GM21390 (cell line): ENCODE measurements around the gene SSR4.
"Not testable (repeated sequence)": the region's sequence is repeated elsewhere in the genome, so short reads cannot be mapped to it uniquely, and the experiment has no call there.

Source experiments
- ATAC-seq: cut with Tn5 transposase; IDR thresholded peaks from one replicate; pipeline ENCODE4 v1.9.1; 2021; ENCODE audit not compliant: unreplicated experiment

The SSR4 gene

GRCh38 chrX:153803211-153804099, 9.0 kb downstream of the SSR4 start:
- no peak for ATAC-seq

GRCh38 chrX:153804100-153804595, 9.7 kb downstream of the SSR4 start:
- no peak for ATAC-seq

- no peak for ATAC-seq
Observed at GRCh38 chrX:153804621-153805020, 10.2 kb downstream of the SSR4 start.

- no peak for ATAC-seq
Observed at GRCh38 chrX:153805436-153805835, 11.0 kb downstream of the SSR4 start.

- no peak for ATAC-seq
Observed at GRCh38 chrX:153806999-153807575, 12.6 kb downstream of the SSR4 start.

GRCh38 chrX:153807976-153808375, 13.5 kb downstream of the SSR4 start:
- no peak for ATAC-seq

GRCh38 chrX:153812220-153812619, 17.8 kb downstream of the SSR4 start:
- ATAC-seq = no peak

- ATAC-seq = no peak
Observed at GRCh38 chrX:153813161-153813560, 18.7 kb downstream of the SSR4 start.

- no peak for ATAC-seq
Observed at GRCh38 chrX:153814591-153815315, 20.3 kb downstream of the SSR4 start.

- ATAC-seq = no peak
Observed at GRCh38 chrX:153816831-153817690, 22.6 kb downstream of the SSR4 start.

- not testable (repeated sequence) for ATAC-seq
Observed at GRCh38 chrX:153818064-153818463, 23.6 kb downstream of the SSR4 start.

GRCh38 chrX:153818571-153819383, 24.3 kb downstream of the SSR4 start:
- ATAC-seq = no peak

- ATAC-seq = no peak
Observed at GRCh38 chrX:153819384-153820040, 25.0 kb downstream of the SSR4 start.

- ATAC-seq = no peak
Observed at GRCh38 chrX:153820601-153821000, 26.1 kb downstream of the SSR4 start.

GRCh38 chrX:153821066-153821465, 26.6 kb downstream of the SSR4 start:
- no peak for ATAC-seq

- ATAC-seq = no peak
Observed at GRCh38 chrX:153824348-153824747, 29.9 kb downstream of the SSR4 start.

- no peak for ATAC-seq
Observed at GRCh38 chrX:153825042-153825441, 30.6 kb downstream of the SSR4 start.

GRCh38 chrX:153827016-153827415, 32.5 kb downstream of the SSR4 start:
- no peak for ATAC-seq

- no peak for ATAC-seq
Observed at GRCh38 chrX:153827903-153828302, 33.4 kb downstream of the SSR4 start.
